HepG2 (cell line): ENCODE measurements around the gene TMEM120A. TPM values are rescaled to one million over a fixed set of nuclear protein-coding genes. Genes with fewer than 3 reads are reported as not detected.

ENCODE experiments used
- ATAC-seq: fragments of 200-7000 bp; cut with Tn5 transposase; 3 replicates; pipeline ENCODE4 v1.9.1; 2020; ENCODE audit warnings: mild to moderate bottlenecking, moderate library complexity
- BruUV-seq: library from RNA; stranded (reverse); fragments of 400-500 nt; replicated peaks from 2 replicates; lab custom pipeline; 2021; lab: Mats Ljungman, UMichigan
- CTCF ChIA-PET: fragments of 300-600 bp; formaldehyde crosslinking; extraction: SDS; loops from one replicate; lab custom pipeline; 2021; ENCODE audit warnings: low total read pairs, inconsistent platforms, low intra/inter-chr PET ratio; lab: Yijun Ruan, JAX
- POLR2A ChIA-PET: fragments of 350-600 bp; sonication (Branson Sonifier 250); formaldehyde crosslinking; loops from one replicate; lab custom pipeline; 2020; ENCODE audit warnings: antibody characterized with exemption, inconsistent platforms; lab: Yijun Ruan, JAX
- DNase-seq: peaks from one replicate; pipeline ENCODE4 v3.0.0-alpha.2; 2015; ENCODE audit warnings: low spot score
- FAIRE-seq: peaks from 3 replicates; lab custom pipeline; 2011; peaks lifted over from hg19 to GRCh38; lab: Jason Lieb, UNC
- H2AFZ ChIP-seq: one replicate; pipeline ENCODE4 v1.6.1; 2011; ENCODE audit warnings: low read length, inconsistent platforms
- H3K27ac ChIP-seq: fragments of 300-600 bp; 3 replicates; pipeline ENCODE4 v1.8.0; 2011; ENCODE audit warnings: mixed run types, mild to moderate bottlenecking, mixed read lengths, low read length, inconsistent platforms; ENCODE audit not compliant: insufficient read depth; ENCODE audit errors: extremely low read length
- H3K27me3 ChIP-seq, 2 experiments: fragments of 200-600 bp in 1 of 2; 2 replicates in 1 of 2; 3 replicates in 1 of 2; pipeline versions ENCODE4 v1.6.0 to v1.8.0; 2011; ENCODE audit warnings: low read length in 2 of 2, mild to moderate bottlenecking in 2 of 2, moderate library complexity in 2 of 2, inconsistent platforms in 1 of 2; ENCODE audit not compliant: insufficient read depth in 2 of 2, control insufficient read depth in 1 of 2
- H3K36me3 ChIP-seq, 2 experiments: fragments of 200-600 bp in 1 of 2; replicated peaks in 1 of 2; 2 replicates in 1 of 2; 3 replicates in 1 of 2; pipeline versions ENCODE4 v1.5.1 to v1.8.0; 2011; ENCODE audit warnings: low read length in 2 of 2, inconsistent platforms in 1 of 2; ENCODE audit not compliant: insufficient read depth in 2 of 2, control insufficient read depth in 1 of 2
- H3K4me1 ChIP-seq: 2 replicates; pipeline ENCODE4 v1.5.1; 2012; ENCODE audit warnings: low read length, inconsistent platforms; ENCODE audit not compliant: insufficient read depth
- H3K4me2 ChIP-seq: 2 replicates; pipeline ENCODE4 v1.6.0; 2011; ENCODE audit warnings: low read depth, low read length, inconsistent platforms
- H3K4me3 ChIP-seq, 3 experiments: fragments of 200-600 bp in 1 of 3; sonication (generic), shearing (Covaris generic) in 1 of 3; replicated peaks in 1 of 3; 2 replicates each; pipeline ENCODE4 v1.5.1; 2011 to 2016; ENCODE audit warnings: low read length in 3 of 3, inconsistent platforms in 2 of 3, low read depth in 2 of 3, mild to moderate bottlenecking in 2 of 3, control low read depth in 1 of 3, mixed read lengths in 1 of 3; ENCODE audit not compliant: insufficient read depth in 1 of 3
- H3K79me2 ChIP-seq: one replicate; pipeline ENCODE4 v1.6.1; 2011; ENCODE audit warnings: low read length, inconsistent platforms; ENCODE audit not compliant: insufficient read depth
- H3K9ac ChIP-seq: 2 replicates; pipeline ENCODE4 v1.6.0; 2011; ENCODE audit warnings: mild to moderate bottlenecking, low read depth, low read length, inconsistent platforms; ENCODE audit not compliant: insufficient read depth
- H3K9me3 ChIP-seq: 2 replicates; pipeline ENCODE4 v1.5.1; 2012; ENCODE audit warnings: mild to moderate bottlenecking, low read length
- H4K20me1 ChIP-seq: 2 replicates; pipeline ENCODE4 v1.6.0; 2011; ENCODE audit warnings: inconsistent platforms, mild to moderate bottlenecking, low read length, moderate library complexity; ENCODE audit not compliant: insufficient read depth
- MLXIP ChIP-seq: sonication (generic); formaldehyde crosslinking; IDR thresholded peaks from 2 replicates; pipeline ENCODE4 v1.9.0; 2021; ENCODE audit warnings: missing genetic modification reagents, borderline replicate concordance
- REPIN1 ChIP-seq: sonication (generic); formaldehyde crosslinking; IDR thresholded peaks from 2 replicates; pipeline ENCODE4 v1.8.0; 2022; ENCODE audit warnings: missing genetic modification reagents, low read depth, mild to moderate bottlenecking, borderline replicate concordance
- WGBS: methylation state at CpG from one replicate; pipeline ENCODE4 v1.1.6; 2017; ENCODE audit warnings: low lambda C conversion rate; 5-methylcytosine and 5-hydroxymethylcytosine counted together
- in situ Hi-C: cut with HindIII; loops from 2 replicates; pipeline ENCODE4 v1.10.0; 2017; ENCODE audit warnings: low pct_unique_long_range_greater_than_20kb; ENCODE audit not compliant: extremely low pct_ligation_motif_present
- intact Hi-C: fragments of 100-400 bp; cut with micrococcal nuclease; formaldehyde crosslinking; loops from one replicate; pipeline ENCODE4 v1.10.0; 2022; ENCODE audit not compliant: unreplicated experiment
- polyA plus RNA-seq, 8 experiments: library from polyadenylated mRNA; depleted of rRNA in 3 of 8; stranded (reverse) in 7 of 8; unstranded in 1 of 8; fragments of >200 nt; fragmentation: Illumina TruSeq in 4 of 8; extraction: Trizol in 4 of 8; gene quantifications; 2 replicates each; pipeline versions ENCODE4 v1.2.1 to v1.2.3, GENCODE V29; 2011 to 2016; ENCODE audit warnings: low read depth in 4 of 8, missing spikeins in 1 of 8, mixed read lengths in 1 of 8; ENCODE audit not compliant: insufficient read depth in 1 of 8
- total RNA-seq, 5 experiments: library from RNA; depleted of rRNA; stranded (reverse); fragments of >200 nt; fragmentation: Illumina TruSeq; extraction: Trizol; gene quantifications; 2 replicates each; pipeline ENCODE4 v1.2.3, GENCODE V29; 2016; ENCODE audit warnings: low read depth in 1 of 5
- TF ChIP-seq, protein P1 (sequence below): sonication (generic); formaldehyde crosslinking; IDR thresholded peaks from 2 replicates; pipeline ENCODE4 v1.5.0; 2020; ENCODE audit warnings: mild to moderate bottlenecking, missing genetic modification reagents

TMEM120A gene
- total and polyA plus RNA-seq, 2 of the 13 experiments (the other 11 are each of a cell fraction or from before 2014, with no cell fraction given) = 40.3 to 102 TPM

DNA sequence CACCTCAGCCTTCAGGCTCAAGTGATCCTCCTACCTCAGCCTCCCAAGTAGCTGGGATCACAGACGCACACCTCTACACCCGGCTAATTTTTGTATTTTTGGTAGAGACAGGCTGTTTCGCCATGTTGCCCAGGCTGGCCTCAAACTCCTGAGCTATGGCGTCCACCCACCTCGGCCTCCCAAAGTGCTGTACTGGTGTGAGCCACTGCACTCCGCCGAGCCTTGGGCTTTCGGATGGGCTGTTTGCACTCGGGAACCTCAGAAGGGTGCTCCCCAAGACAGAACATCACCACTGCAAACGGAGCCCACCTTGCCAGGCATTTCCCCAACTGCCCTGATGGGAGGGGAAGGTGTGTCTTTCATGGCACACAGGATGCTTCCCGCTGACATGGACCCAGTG lies 27.3 kb downstream of the TMEM120A start:
- DNase-seq (no peak), ATAC-seq (no peak), FAIRE-seq (no peak)
- Histone ChIP-seq H3K36me3 (peaks cover 39 to 86% of the 10 kb centered on the region in 2 experiments), H3K4me3 (no peak overlapping the region), H3K9me3 (no peaks in the 10 kb centered on the region), H3K9ac (no peak overlapping the region), H3K4me2 (no peak overlapping the region), H3K79me2 (peaks cover 47% of the 10 kb centered on the region), H2AFZ (no peak overlapping the region), H3K27ac (no peak overlapping the region), H3K4me1 (peaks cover 49% of the 10 kb centered on the region), H4K20me1 (peaks cover 57% of the 10 kb centered on the region), H3K27me3 (no peaks in the 10 kb centered on the region)
- no peak for TF ChIP-seq REPIN1 (CRISPR knock-in tag)
- no peak for TF ChIP-seq MLXIP
- TF ChIP-seq, protein P1, sequence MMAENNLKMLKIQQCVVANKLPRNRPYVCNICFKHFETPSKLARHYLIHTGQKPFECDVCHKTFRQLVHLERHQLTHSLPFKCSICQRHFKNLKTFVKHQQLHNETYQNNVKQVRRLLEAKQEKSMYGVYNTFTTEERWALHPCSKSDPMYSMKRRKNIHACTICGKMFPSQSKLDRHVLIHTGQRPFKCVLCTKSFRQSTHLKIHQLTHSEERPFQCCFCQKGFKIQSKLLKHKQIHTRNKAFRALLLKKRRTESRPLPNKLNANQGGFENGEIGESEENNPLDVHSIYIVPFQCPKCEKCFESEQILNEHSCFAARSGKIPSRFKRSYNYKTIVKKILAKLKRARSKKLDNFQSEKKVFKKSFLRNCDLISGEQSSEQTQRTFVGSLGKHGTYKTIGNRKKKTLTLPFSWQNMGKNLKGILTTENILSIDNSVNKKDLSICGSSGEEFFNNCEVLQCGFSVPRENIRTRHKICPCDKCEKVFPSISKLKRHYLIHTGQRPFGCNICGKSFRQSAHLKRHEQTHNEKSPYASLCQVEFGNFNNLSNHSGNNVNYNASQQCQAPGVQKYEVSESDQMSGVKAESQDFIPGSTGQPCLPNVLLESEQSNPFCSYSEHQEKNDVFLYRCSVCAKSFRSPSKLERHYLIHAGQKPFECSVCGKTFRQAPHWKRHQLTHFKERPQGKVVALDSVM (CRISPR knock-in tag) = peak; percentile 48
- ChIA-PET CTCF (no interaction called here), POLR2A (no interaction called here)
- intact Hi-C loops = no loop called here
- WGBS = 96% methylated on average over 11 of the region's 11 CpGs
- in situ Hi-C loops = no loop called here
- no TSS peak for BruUV-seq
